SK-N-MC (cell line): ENCODE results near the gene PCDH11Y.
"Not testable (repeated sequence)": the region's sequence is repeated elsewhere in the genome, so short reads cannot be mapped to it uniquely, and the experiment has no call there.

ENCODE experiments used
- DNase-seq: peaks from one replicate; pipeline ENCODE4 v3.0.0-alpha.2; 2011; ENCODE audit warnings: low read depth, low spot score
- H3K27ac ChIP-seq: fragments of 200-600 bp; sonication (generic); 2 replicates; pipeline ENCODE4 v1.5.1; 2016; ENCODE audit warnings: mixed run types
- H3K36me3 ChIP-seq: fragments of 200-600 bp; sonication (generic); 2 replicates; pipeline ENCODE4 v1.6.1; 2017; ENCODE audit warnings: antibody characterized with exemption, low read length, mixed read lengths; ENCODE audit not compliant: insufficient read depth
- H3K4me3 ChIP-seq: fragments of 200-600 bp; sonication (generic); 2 replicates; pipeline ENCODE4 v1.5.1; 2016
- H3K9ac ChIP-seq: fragments of 200-600 bp; sonication (generic); 2 replicates; pipeline ENCODE4 v1.8.0; 2017; ENCODE audit warnings: mixed run types, mixed read lengths; ENCODE audit not compliant: insufficient read length
- H3K9me3 ChIP-seq: fragments of 200-600 bp; sonication (generic); 2 replicates; pipeline ENCODE4 v1.6.1; 2017; ENCODE audit warnings: low read depth, mild to moderate bottlenecking, antibody characterized with exemption, low read length, moderate library complexity, mixed read lengths

The PCDH11Y gene, protein sequence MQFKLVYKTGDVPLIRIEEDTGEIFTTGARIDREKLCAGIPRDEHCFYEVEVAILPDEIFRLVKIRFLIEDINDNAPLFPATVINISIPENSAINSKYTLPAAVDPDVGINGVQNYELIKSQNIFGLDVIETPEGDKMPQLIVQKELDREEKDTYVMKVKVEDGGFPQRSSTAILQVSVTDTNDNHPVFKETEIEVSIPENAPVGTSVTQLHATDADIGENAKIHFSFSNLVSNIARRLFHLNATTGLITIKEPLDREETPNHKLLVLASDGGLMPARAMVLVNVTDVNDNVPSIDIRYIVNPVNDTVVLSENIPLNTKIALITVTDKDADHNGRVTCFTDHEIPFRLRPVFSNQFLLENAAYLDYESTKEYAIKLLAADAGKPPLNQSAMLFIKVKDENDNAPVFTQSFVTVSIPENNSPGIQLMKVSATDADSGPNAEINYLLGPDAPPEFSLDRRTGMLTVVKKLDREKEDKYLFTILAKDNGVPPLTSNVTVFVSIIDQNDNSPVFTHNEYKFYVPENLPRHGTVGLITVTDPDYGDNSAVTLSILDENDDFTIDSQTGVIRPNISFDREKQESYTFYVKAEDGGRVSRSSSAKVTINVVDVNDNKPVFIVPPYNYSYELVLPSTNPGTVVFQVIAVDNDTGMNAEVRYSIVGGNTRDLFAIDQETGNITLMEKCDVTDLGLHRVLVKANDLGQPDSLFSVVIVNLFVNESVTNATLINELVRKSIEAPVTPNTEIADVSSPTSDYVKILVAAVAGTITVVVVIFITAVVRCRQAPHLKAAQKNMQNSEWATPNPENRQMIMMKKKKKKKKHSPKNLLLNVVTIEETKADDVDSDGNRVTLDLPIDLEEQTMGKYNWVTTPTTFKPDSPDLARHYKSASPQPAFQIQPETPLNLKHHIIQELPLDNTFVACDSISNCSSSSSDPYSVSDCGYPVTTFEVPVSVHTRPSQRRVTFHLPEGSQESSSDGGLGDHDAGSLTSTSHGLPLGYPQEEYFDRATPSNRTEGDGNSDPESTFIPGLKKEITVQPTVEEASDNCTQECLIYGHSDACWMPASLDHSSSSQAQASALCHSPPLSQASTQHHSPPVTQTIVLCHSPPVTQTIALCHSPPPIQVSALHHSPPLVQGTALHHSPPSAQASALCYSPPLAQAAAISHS (N-terminal part only)

DNA sequence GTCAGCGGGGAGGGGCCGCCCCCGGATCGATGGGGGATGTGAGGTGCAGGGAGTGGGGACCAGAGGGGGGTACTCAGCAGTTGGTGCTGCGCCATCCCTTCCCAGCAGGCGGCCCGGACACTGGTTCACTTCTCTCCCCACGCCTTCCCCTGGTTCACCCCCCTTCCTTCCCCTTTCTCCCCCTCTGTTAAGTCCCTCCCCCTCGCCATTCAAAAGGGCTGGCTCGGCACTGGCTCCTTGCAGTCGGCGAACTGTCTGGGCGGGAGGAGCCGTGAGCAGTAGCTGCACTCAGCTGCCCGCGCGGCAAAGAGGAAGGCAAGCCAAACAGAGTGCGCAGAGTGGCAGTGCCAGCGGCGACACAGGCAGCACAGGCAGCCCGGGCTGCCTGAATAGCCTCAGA lies at the start of gene PCDH11Y:
Gene PCDH11Y, plus strand, starts transcription at position 240 of the 400 bp plus-strand sequence. CDS start 56,804 bp downstream, outside the sequence.
- H3K4me3 ChIP-seq, DNase-seq, H3K27ac ChIP-seq, H3K9ac ChIP-seq, H3K36me3 ChIP-seq, H3K9me3 ChIP-seq: not testable (repeated sequence)

DNA sequence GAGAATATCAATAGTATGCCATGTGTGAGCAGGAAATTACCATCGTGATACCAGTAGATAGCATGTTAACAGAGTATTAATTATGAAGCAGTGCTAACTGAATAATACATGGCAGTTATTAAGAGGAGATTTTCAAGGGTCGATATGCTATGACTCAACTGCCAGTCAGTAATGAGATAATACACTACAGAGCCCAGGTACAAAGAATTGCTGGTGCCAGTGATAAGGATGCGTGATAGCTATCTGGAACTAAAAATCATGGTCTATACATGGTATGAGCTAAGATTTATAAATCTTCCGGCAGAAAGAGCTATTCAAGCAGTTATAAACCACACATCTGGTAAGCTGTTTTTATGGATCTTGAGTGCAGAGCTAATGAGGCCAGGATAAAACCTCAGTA lies 32.2 kb upstream of the PCDH11Y start:
- not testable (repeated sequence) for H3K9ac ChIP-seq, H3K9me3 ChIP-seq, H3K27ac ChIP-seq, H3K36me3 ChIP-seq, DNase-seq, H3K4me3 ChIP-seq

GRCh38 chrY:4991743-4992400 lies 8.2 kb upstream of the PCDH11Y start:
- not testable (repeated sequence) for H3K27ac ChIP-seq, H3K36me3 ChIP-seq, DNase-seq, H3K4me3 ChIP-seq, H3K9me3 ChIP-seq, H3K9ac ChIP-seq

GRCh38 chrY:4994892-4995291 lies 5.2 kb upstream of the PCDH11Y start:
- not testable (repeated sequence) for H3K27ac ChIP-seq, H3K4me3 ChIP-seq, DNase-seq, H3K9me3 ChIP-seq, H3K9ac ChIP-seq, H3K36me3 ChIP-seq

DNA sequence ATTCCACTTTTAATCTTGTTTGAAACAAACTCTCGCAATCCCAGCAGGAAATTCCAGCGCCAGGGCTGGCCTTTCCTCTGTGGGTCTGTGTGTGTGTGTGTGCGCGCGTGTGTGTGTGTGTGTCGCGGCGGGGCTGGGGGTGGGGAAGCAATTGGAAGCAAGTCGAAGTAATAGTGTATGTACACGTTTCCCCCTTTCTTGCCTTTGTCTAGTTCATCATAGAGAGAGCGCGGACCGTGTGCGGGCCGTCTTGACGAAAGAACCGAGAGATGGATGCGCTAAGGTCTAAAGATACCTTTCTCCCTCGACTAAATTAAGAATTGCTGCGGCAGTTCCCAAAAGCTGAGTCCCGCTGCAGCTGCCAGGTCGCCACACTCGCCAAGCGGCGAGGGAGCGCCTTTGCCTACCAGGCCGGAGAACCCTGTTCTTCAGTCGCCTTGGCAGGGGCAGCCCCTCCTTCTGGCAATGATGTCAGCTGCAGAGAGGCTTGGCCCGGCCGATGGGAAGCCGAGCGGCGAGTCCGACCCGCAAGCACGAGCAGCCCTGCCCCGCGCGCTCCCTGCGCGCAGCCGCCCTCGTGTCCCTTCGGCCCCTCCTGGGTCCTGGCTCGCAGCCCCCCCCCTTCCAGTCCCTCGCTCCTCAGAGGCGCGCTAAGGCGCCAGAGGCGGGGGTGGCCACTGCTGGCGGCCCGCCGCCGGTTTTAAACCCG lies 2.5 kb downstream of the PCDH11Y start:
- H3K9me3 ChIP-seq, DNase-seq, H3K36me3 ChIP-seq, H3K9ac ChIP-seq, H3K27ac ChIP-seq, H3K4me3 ChIP-seq: not testable (repeated sequence)

DNA sequence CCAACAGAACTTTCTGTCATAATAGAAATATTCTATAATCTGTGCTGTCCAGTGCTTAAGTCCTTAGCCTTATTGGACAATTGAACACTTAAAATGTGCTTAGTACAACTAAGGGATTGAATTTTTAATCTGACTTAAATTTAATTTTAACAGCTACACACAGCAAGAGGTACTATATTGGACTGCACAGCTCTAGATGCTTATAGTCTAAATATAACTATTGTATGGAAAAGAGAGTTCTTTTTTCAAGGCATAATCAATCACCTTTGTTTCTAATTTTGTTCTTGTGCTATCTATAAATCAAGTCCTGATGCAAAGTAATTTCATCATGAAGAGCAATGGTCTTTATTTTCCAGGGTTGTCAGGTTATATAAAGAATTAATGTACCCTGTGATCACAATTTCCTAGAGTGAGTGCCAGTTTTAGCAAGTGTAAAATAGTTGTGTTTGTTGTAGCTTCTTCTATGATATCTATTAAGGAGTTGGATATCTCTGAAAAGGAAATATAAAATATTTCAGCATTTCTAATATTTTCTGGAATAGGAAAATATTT lies 39.0 kb downstream of the PCDH11Y start:
- DNase-seq, H3K36me3 ChIP-seq, H3K27ac ChIP-seq, H3K9me3 ChIP-seq, H3K4me3 ChIP-seq, H3K9ac ChIP-seq: not testable (repeated sequence)

DNA sequence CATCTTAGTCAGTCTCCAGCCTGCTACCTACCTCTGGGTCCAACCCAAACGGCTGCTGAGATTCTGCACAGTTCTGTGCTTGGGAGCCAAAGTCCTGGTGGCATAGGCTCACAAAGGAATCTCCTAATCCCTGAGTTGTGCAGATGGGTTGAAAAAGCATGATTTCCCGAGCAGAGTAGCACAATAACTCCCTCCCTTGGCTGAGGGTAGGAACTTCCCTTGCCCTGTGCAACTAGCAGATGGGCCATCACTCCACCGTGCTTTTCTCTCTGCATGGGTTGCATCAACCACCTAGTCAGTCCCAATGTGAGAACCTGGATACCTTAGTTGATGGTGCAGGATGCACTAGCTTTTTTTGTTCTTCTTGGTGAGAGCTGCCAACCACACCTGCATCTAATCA lies 82.9 kb downstream of the PCDH11Y start:
- not testable (repeated sequence) for H3K9me3 ChIP-seq, DNase-seq, H3K27ac ChIP-seq, H3K4me3 ChIP-seq, H3K36me3 ChIP-seq, H3K9ac ChIP-seq

DNA sequence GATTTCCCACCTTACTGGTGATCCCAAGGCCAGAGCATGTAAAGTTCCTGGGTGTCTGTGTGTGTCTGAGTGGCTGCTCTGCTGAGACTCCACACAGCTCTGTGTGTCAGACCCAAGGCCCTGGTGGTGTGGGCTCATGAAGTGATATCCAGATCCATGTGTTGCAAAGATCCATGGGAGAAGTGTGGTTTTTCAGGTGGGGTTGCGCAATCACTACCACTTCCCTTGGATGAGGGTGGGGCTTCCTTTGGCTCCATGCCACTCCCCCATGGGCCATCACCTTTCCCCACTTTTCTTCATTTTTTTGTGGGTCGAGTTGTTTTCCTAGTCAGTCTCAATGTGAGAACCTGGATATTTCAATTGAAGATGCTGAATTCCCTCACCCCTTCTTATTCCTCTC lies 182.9 kb downstream of the PCDH11Y start:
- DNase-seq, H3K9ac ChIP-seq, H3K36me3 ChIP-seq, H3K4me3 ChIP-seq, H3K9me3 ChIP-seq, H3K27ac ChIP-seq: not testable (repeated sequence)

- not testable (repeated sequence) for H3K9ac ChIP-seq, H3K27ac ChIP-seq, H3K36me3 ChIP-seq, DNase-seq, H3K4me3 ChIP-seq, H3K9me3 ChIP-seq
Observed at GRCh38 chrY:5215116-5215515, 215.0 kb downstream of the PCDH11Y start.

- H3K9ac ChIP-seq, H3K36me3 ChIP-seq, H3K4me3 ChIP-seq, DNase-seq, H3K27ac ChIP-seq, H3K9me3 ChIP-seq: not testable (repeated sequence)
Observed at GRCh38 chrY:5324931-5325330, 324.8 kb downstream of the PCDH11Y start.

- DNase-seq, H3K9me3 ChIP-seq, H3K36me3 ChIP-seq: not testable (repeated sequence)
Observed at GRCh38 chrY:5342220-5342619, 342.1 kb downstream of the PCDH11Y start.

GRCh38 chrY:5543705-5544104 lies 543.6 kb downstream of the PCDH11Y start:
- not testable (repeated sequence) for H3K27ac ChIP-seq, DNase-seq, H3K36me3 ChIP-seq, H3K9me3 ChIP-seq, H3K9ac ChIP-seq, H3K4me3 ChIP-seq

More at GRCh38 chrY:5342220-5342619, 342.1 kb downstream of the PCDH11Y start:
- not testable (repeated sequence) for H3K27ac ChIP-seq, H3K4me3 ChIP-seq, H3K9ac ChIP-seq

DNA sequence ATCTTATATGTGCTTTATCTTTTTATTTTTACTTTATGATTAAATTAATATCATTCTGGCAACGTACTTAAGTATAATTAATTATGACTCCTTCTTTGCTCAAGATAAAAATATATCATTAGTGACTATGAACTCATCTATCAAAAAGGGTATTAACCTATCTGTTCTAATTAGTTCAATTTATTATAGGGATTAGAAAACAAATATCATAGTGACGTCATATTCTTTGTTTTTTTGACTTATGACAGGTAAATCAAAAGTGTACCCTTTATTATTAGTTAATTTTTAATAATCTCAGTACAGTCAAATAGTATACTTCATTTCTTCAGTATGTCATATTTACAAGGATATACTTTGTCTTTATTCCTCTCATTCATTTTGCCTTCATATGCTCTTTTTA lies 638.5 kb downstream of the PCDH11Y start:
- DNase-seq, H3K4me3 ChIP-seq, H3K27ac ChIP-seq, H3K9me3 ChIP-seq, H3K36me3 ChIP-seq, H3K9ac ChIP-seq: not testable (repeated sequence)
